ENCODE results near the gene GALNT10. TPM values are rescaled to one million over a fixed set of nuclear protein-coding genes. Genes with fewer than 3 reads are reported as not detected.
A peak's percentile ranks its signal among the peaks of the same experiment; 100 is the strongest.

Gene GALNT10
- total and polyA plus RNA-seq, 9 of the 15 experiments (the other 6 are each of a cell fraction or from before 2014, with no cell fraction given), result 4.6 to 37.1 (median 13.3) TPM

- TF ChIP-seq ZBTB33 (CRISPR knock-in tag; IDR thresholded peaks at IDR 0.05), result no peak
- peak; percentile 23; the same call in 1 of the 2 replicates for TF ChIP-seq VEZF1 (CRISPR knock-in tag; IDR thresholded peaks at IDR 0.05)
- TF ChIP-seq RAD21 (CRISPR knock-in tag; conservative IDR thresholded peaks at IDR 0.05 in 1 of 2, IDR thresholded peaks at IDR 0.05 in 1 of 2), result peak; percentile 91 to 94
- TF ChIP-seq ZBTB1 (CRISPR knock-in tag; IDR thresholded peaks at IDR 0.05; ENCODE audit: borderline replicate concordance, low read depth), result no peak
- no peak for TF ChIP-seq ATF1 (CRISPR knock-in tag; IDR thresholded peaks at IDR 0.05)
- peak; percentile 25; the same call in 1 of the 2 replicates for TF ChIP-seq ATF1 (tag; IDR thresholded peaks at IDR 0.05)
- TF ChIP-seq CEBPB (tag; IDR thresholded peaks at IDR 0.05), result no peak
- TF ChIP-seq MITF (IDR thresholded peaks at IDR 0.05), result no peak
- no peak for TF ChIP-seq SMARCB1 (IDR thresholded peaks at IDR 0.05; ENCODE audit: insufficient read length, low read depth)
- no peak for TF ChIP-seq PHTF2 (CRISPR knock-in tag; IDR thresholded peaks at IDR 0.05)
- peak; percentile 68; the same call in 1 of the 2 replicates for TF ChIP-seq TFAP4 (CRISPR knock-in tag; IDR thresholded peaks at IDR 0.05; ENCODE audit: borderline replicate concordance)
- no peak for TF ChIP-seq STAT5B (CRISPR knock-in tag; IDR thresholded peaks at IDR 0.05)
- TF ChIP-seq TRIM24 (IDR thresholded peaks at IDR 0.05), result no peak
- no peak for TF ChIP-seq JUN (IDR thresholded peaks at IDR 0.05; ENCODE audit: borderline replicate concordance, low read depth, low read length)
- TF ChIP-seq JUN (CRISPR knock-in tag; IDR thresholded peaks at IDR 0.05; ENCODE audit: borderline replicate concordance), result no peak
- no peak for TF ChIP-seq SREBF2 (CRISPR knock-in tag; IDR thresholded peaks at IDR 0.05)
Measured at GRCh38 chr5:154405078-154405792, 214.7 kb downstream of the GALNT10 start (continued).

Measured in K562 (cell line).